ENCODE data around the gene CLEC2L.

The CLEC2L gene

DNA sequence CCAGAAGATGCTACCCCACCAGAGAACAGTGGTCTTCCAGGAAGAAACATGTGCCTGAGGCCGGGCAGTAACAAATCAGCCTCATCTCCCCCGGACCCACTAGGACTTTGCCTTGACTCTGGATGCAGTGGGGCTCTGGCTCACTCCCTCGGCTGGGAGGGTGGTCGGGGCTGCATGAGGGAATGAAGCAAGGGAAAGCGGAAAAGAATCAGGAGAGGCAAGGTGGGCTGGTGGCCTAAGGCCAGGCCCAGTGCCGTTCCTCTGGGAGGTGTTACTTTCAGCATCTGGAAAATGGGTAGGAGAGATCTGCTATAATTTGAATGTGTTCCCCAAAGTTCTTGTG lies 51.8 kb downstream of the CLEC2L start:
- Histone ChIP-seq H2BK12ac (ENCODE audit: low read length in 2 of 2) (no peak overlapping the region), H2AFZ (ENCODE audit: low read depth, low read length) (no peak overlapping the region), H3K23ac (ENCODE audit: low read length in 2 of 2) (no peak overlapping the region), H4K91ac (ENCODE audit: low read length) (no peak overlapping the region), H3K4me1 (ENCODE audit: control insufficient read depth, insufficient read depth, low read depth, low read length) (no peaks in the 10 kb centered on the region), H4K8ac (ENCODE audit: low read length) (no peak overlapping the region), H3K4me2 (ENCODE audit: low read length, poor library complexity, severe bottlenecking) (no peak overlapping the region), H3K36me3 (ENCODE audit: control insufficient read depth in 1 of 2, insufficient read depth in 2 of 2, low read depth in 1 of 2, low read length in 2 of 2) (peaks cover 75 to 76% of the 10 kb centered on the region in 2 experiments), H3K9ac (ENCODE audit: low read length) (no peak overlapping the region), H3K27me3 (ENCODE audit: control insufficient read depth in 1 of 2, insufficient read depth in 1 of 2, low read length in 2 of 2) (no peaks in the 10 kb centered on the region), H2BK5ac (ENCODE audit: low read depth, low read length, poor library complexity, severe bottlenecking) (no peak overlapping the region), H2BK120ac (ENCODE audit: low read depth, low read length) (no peak overlapping the region), H2AK5ac (ENCODE audit: low read length, severe bottlenecking) (no peak overlapping the region), H3K4me3 (ENCODE audit: insufficient read depth in 1 of 2, low read depth in 1 of 2, low read length in 2 of 2) (no peak overlapping the region), H3K9me3 (ENCODE audit: control insufficient read depth, low read length) (no peaks in the 10 kb centered on the region), H3K27ac (ENCODE audit: low read length, poor library complexity, severe bottlenecking) (no peak overlapping the region), H3K18ac (ENCODE audit: low read depth in 1 of 2, low read length in 2 of 2) (no peak overlapping the region), H2BK15ac (ENCODE audit: low read depth, poor library complexity, severe bottlenecking) (no peak overlapping the region), H3K4ac (ENCODE audit: low read depth in 1 of 2, low read length in 2 of 2) (no peak overlapping the region), H3K14ac (ENCODE audit: low read length in 2 of 2) (no peak overlapping the region), H3K79me1 (replicated peaks; ENCODE audit: low read length, poor library complexity, severe bottlenecking) (peaks cover 47% of the 10 kb centered on the region)
- WGBS, result 98% methylated on average over 6 of the region's 6 CpGs
- DNase-seq, result no peak

GRCh38 chr7:139576179-139576973 lies 52.9 kb downstream of the CLEC2L start:
- H3K4me2 ChIP-seq (ENCODE audit: low read length, poor library complexity, severe bottlenecking), result no peak overlapping the region

DNA sequence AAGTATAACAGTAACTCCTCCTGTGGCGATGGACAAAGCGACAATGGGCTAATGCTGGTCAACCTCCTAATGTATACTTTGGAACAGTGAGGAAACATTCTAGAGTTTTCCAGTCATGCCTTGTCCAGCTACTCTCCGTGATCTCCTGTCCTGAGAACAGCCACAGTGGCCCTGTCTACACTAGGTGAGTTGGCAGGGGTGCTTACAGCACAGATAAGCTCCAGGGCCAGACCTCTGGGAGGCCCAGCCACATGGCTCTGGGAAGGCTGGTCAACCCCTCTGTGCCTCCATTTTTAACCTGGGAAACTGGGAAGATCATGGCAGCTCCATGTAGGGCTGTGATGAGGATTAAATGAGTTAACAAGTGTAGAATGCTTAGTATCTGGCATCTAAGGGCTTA lies 57.0 kb downstream of the CLEC2L start:
- Histone ChIP-seq H3K79me1 (replicated peaks; ENCODE audit: low read length, poor library complexity, severe bottlenecking) (peaks cover 62% of the 10 kb centered on the region), H3K27me3 (ENCODE audit: control insufficient read depth in 1 of 2, insufficient read depth in 1 of 2, low read length in 2 of 2) (no peaks in the 10 kb centered on the region), H3K4me2 (ENCODE audit: low read length, poor library complexity, severe bottlenecking) (no peak overlapping the region), H2BK5ac (ENCODE audit: low read depth, low read length, poor library complexity, severe bottlenecking) (no peak overlapping the region), H3K23ac (ENCODE audit: low read length in 2 of 2) (no peak overlapping the region), H2BK15ac (ENCODE audit: low read depth, poor library complexity, severe bottlenecking) (no peak overlapping the region), H3K4ac (ENCODE audit: low read depth in 1 of 2, low read length in 2 of 2) (no peak overlapping the region), H3K14ac (ENCODE audit: low read length in 2 of 2) (peak overlapping the region in 1 of 2 experiments; percentile 30), H2BK120ac (ENCODE audit: low read depth, low read length) (no peak overlapping the region), H3K9ac (ENCODE audit: low read length) (no peak overlapping the region), H4K91ac (ENCODE audit: low read length) (no peak overlapping the region), H3K36me3 (ENCODE audit: control insufficient read depth in 1 of 2, insufficient read depth in 2 of 2, low read depth in 1 of 2, low read length in 2 of 2) (peaks cover 83 to 84% of the 10 kb centered on the region in 2 experiments), H3K4me1 (ENCODE audit: control insufficient read depth, insufficient read depth, low read depth, low read length) (peaks cover 1% of the 10 kb centered on the region), H3K18ac (ENCODE audit: low read depth in 1 of 2, low read length in 2 of 2) (no peak overlapping the region), H3K27ac (ENCODE audit: low read length, poor library complexity, severe bottlenecking) (no peak overlapping the region), H3K9me3 (ENCODE audit: control insufficient read depth, low read length) (no peaks in the 10 kb centered on the region), H4K8ac (ENCODE audit: low read length) (no peak overlapping the region), H2AK5ac (ENCODE audit: low read length, severe bottlenecking) (no peak overlapping the region), H2BK12ac (ENCODE audit: low read length in 2 of 2) (no peak overlapping the region), H3K4me3 (ENCODE audit: insufficient read depth in 1 of 2, low read depth in 1 of 2, low read length in 2 of 2) (no peak overlapping the region), H2AFZ (ENCODE audit: low read depth, low read length) (no peak overlapping the region)
- DNase-seq, result no peak
- 98% methylated on average over 3 of the region's 3 CpGs for WGBS

More at GRCh38 chr7:139576179-139576973, 52.9 kb downstream of the CLEC2L start:
- Histone ChIP-seq H3K79me1 (replicated peaks; ENCODE audit: low read length, poor library complexity, severe bottlenecking) (peaks cover 53% of the 10 kb centered on the region), H3K14ac (ENCODE audit: low read length in 2 of 2) (no peak overlapping the region), H3K27me3 (ENCODE audit: control insufficient read depth in 1 of 2, insufficient read depth in 1 of 2, low read length in 2 of 2) (no peaks in the 10 kb centered on the region), H3K36me3 (ENCODE audit: control insufficient read depth in 1 of 2, insufficient read depth in 2 of 2, low read depth in 1 of 2, low read length in 2 of 2) (peaks cover 75 to 80% of the 10 kb centered on the region in 2 experiments), H3K9me3 (ENCODE audit: control insufficient read depth, low read length) (no peaks in the 10 kb centered on the region), H2BK120ac (ENCODE audit: low read depth, low read length) (no peak overlapping the region), H3K9ac (ENCODE audit: low read length) (no peak overlapping the region), H2BK12ac (ENCODE audit: low read length in 2 of 2) (no peak overlapping the region), H3K27ac (ENCODE audit: low read length, poor library complexity, severe bottlenecking) (no peak overlapping the region), H4K8ac (ENCODE audit: low read length) (no peak overlapping the region), H3K4me3 (ENCODE audit: insufficient read depth in 1 of 2, low read depth in 1 of 2, low read length in 2 of 2) (no peak overlapping the region), H4K91ac (ENCODE audit: low read length) (no peak overlapping the region), H2BK15ac (ENCODE audit: low read depth, poor library complexity, severe bottlenecking) (no peak overlapping the region), H3K4me1 (ENCODE audit: control insufficient read depth, insufficient read depth, low read depth, low read length) (no peaks in the 10 kb centered on the region), H2AK5ac (ENCODE audit: low read length, severe bottlenecking) (no peak overlapping the region), H3K23ac (ENCODE audit: low read length in 2 of 2) (no peak overlapping the region), H3K18ac (ENCODE audit: low read depth in 1 of 2, low read length in 2 of 2) (no peak overlapping the region), H3K4ac (ENCODE audit: low read depth in 1 of 2, low read length in 2 of 2) (no peak overlapping the region), H2AFZ (ENCODE audit: low read depth, low read length) (no peak overlapping the region), H2BK5ac (ENCODE audit: low read depth, low read length, poor library complexity, severe bottlenecking) (no peak overlapping the region)
- 97% methylated on average over 11 of the region's 11 CpGs for WGBS
- DNase-seq, result no peak

GRCh38 chr7:139582130-139582650 lies 58.7 kb downstream of the CLEC2L start:
- H3K4ac ChIP-seq (ENCODE audit: low read depth in 1 of 2, low read length in 2 of 2), result no peak overlapping the region
- H3K4me3 ChIP-seq (ENCODE audit: insufficient read depth in 1 of 2, low read depth in 1 of 2, low read length in 2 of 2), result no peak overlapping the region
- no peaks in the 10 kb centered on the region for H3K27me3 ChIP-seq (ENCODE audit: control insufficient read depth in 1 of 2, insufficient read depth in 1 of 2, low read length in 2 of 2)
- H2AFZ ChIP-seq (ENCODE audit: low read depth, low read length), result no peak overlapping the region
- H4K91ac ChIP-seq (ENCODE audit: low read length), result no peak overlapping the region
- peaks cover 1% of the 10 kb centered on the region for H3K4me1 ChIP-seq (ENCODE audit: control insufficient read depth, insufficient read depth, low read depth, low read length)
- H2BK5ac ChIP-seq (ENCODE audit: low read depth, low read length, poor library complexity, severe bottlenecking), result no peak overlapping the region
- H3K18ac ChIP-seq (ENCODE audit: low read depth in 1 of 2, low read length in 2 of 2), result no peak overlapping the region
- peaks cover 56% of the 10 kb centered on the region for H3K79me1 ChIP-seq (replicated peaks; ENCODE audit: low read length, poor library complexity, severe bottlenecking)
- H3K14ac ChIP-seq (ENCODE audit: low read length in 2 of 2), result no peak overlapping the region
- H3K4me2 ChIP-seq (ENCODE audit: low read length, poor library complexity, severe bottlenecking), result no peak overlapping the region
- H2BK120ac ChIP-seq (ENCODE audit: low read depth, low read length), result no peak overlapping the region
- H3K36me3 ChIP-seq (ENCODE audit: control insufficient read depth in 1 of 2, insufficient read depth in 2 of 2, low read depth in 1 of 2, low read length in 2 of 2), result peaks cover 79 to 93% of the 10 kb centered on the region in 2 experiments
- no peaks in the 10 kb centered on the region for H3K9me3 ChIP-seq (ENCODE audit: control insufficient read depth, low read length)
- no peak overlapping the region for H3K9ac ChIP-seq (ENCODE audit: low read length)
- DNase-seq, result no peak
- no peak overlapping the region for H3K27ac ChIP-seq (ENCODE audit: low read length, poor library complexity, severe bottlenecking)
- 96% methylated on average over 14 of the region's 14 CpGs for WGBS
- H2BK12ac ChIP-seq (ENCODE audit: low read length in 2 of 2), result no peak overlapping the region
- no peak overlapping the region for H3K23ac ChIP-seq (ENCODE audit: low read length in 2 of 2)
- H4K8ac ChIP-seq (ENCODE audit: low read length), result no peak overlapping the region
- H2BK15ac ChIP-seq (ENCODE audit: low read depth, poor library complexity, severe bottlenecking), result no peak overlapping the region
- H2AK5ac ChIP-seq (ENCODE audit: low read length, severe bottlenecking), result no peak overlapping the region
